Stomach smooth muscle (tissue), 2 donors: ENCODE measurements around the gene IL19.

Source experiments
- H3K27ac ChIP-seq: one replicate; pipeline ENCODE4 v1.7.0; 2013; ENCODE audit warnings: mild to moderate bottlenecking, low read length, inconsistent platforms
- H3K27me3 ChIP-seq, 2 donors: one replicate each; pipeline ENCODE4 v1.7.0; 2013; ENCODE audit warnings: low read length in 2 of 2; ENCODE audit not compliant: insufficient read depth in 2 of 2, control insufficient read depth in 1 of 2
- H3K36me3 ChIP-seq, 2 donors: one replicate each; pipeline ENCODE4 v1.7.0; 2013; ENCODE audit warnings: low read length in 2 of 2; ENCODE audit not compliant: control insufficient read depth in 2 of 2, insufficient read depth in 2 of 2
- H3K4me1 ChIP-seq: one replicate; pipeline ENCODE4 v1.7.0; 2013; ENCODE audit warnings: low read length; ENCODE audit not compliant: control insufficient read depth, insufficient read depth
- H3K4me3 ChIP-seq, 2 donors: one replicate each; pipeline ENCODE4 v1.7.0; 2013; ENCODE audit warnings: low read length in 2 of 2
- H3K9ac ChIP-seq, 2 donors: one replicate each; pipeline ENCODE4 v1.7.0; 2013; ENCODE audit warnings: low read length in 2 of 2, mild to moderate bottlenecking in 1 of 2
- H3K9me3 ChIP-seq, 2 donors: one replicate each; pipeline ENCODE4 v1.7.0; 2013; ENCODE audit warnings: low read length in 2 of 2; ENCODE audit not compliant: control insufficient read depth in 2 of 2
- donor health status: healthy.
- donor health status: Pancreatic carcinoma.

The IL19 gene

DNA sequence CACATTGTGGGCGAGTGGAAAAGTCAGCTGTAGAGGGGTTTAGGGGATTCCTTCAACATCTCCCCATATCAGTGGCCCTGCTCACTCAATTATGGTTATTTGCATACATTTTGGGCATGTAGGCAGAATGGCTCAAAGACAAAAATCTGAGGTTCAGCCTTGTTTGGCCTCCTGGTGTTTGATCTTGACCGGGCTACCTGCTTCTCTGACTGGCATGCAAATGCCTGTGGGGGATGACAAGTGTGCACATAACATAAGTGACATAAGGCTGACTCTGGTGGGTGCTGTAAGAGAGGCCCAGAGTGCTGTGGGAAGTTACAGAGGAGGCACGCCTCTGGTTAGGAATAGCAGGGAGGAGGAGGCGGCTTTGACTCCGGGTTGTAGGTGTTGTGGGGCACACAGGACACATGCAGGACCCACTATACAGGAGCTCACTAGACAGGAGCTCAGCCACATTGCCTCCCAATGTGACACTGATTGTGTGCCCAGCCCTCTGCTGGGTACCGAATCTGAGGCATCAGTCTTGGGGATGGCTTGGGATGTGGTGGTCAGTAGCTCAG lies 29.4 kb upstream of the IL19 start:
- Histone ChIP-seq H3K27me3 (peaks cover 0 to 2% of the 10 kb centered on the region in 2 donors), H3K9me3 (no peaks in the 10 kb centered on the region), H3K36me3 (no peaks in the 10 kb centered on the region), H3K4me1 (peaks cover 5% of the 10 kb centered on the region), H3K27ac (no peak overlapping the region), H3K4me3 (no peak overlapping the region), H3K9ac (no peak overlapping the region)

DNA sequence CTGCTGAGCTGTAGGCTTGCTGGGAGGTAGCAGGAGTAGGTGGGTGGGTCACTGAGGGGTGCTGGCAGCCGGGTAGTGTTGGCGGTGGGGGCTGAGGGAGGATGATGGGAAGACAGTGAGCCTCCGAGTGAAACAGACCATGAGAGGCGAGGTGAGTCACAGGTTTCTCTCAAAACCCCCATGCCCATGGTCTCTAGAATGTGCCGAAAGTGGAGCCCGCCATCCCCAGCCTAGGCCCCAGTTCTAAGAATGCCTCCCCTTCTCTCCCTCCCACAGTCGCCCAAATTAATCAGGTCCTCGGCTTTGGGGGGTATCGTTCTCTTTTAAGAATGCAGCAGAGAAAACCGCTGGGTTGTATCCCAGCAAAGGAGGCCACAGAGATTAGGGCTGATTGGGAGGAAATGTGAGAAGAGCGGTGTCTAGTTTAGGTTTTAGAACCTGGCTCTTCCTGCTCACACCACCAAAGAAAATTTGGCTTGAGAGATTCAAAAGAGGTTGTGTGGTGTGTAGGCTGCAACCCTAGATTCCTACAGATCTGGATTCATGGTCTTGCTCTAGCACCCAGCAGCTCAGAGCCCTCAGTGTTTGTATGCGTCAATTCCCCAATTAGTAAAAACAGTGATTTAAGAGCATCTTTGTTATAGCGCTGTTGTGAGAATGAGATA lies 27.7 kb upstream of the IL19 start:
- Histone ChIP-seq H3K27me3 (peaks cover 0 to 2% of the 10 kb centered on the region in 2 donors), H3K9me3 (no peaks in the 10 kb centered on the region), H3K4me1 (peaks cover under 1% of the 10 kb centered on the region), H3K36me3 (no peaks in the 10 kb centered on the region), H3K4me3 (no peak overlapping the region), H3K9ac (no peak overlapping the region), H3K27ac (no peak overlapping the region)

DNA sequence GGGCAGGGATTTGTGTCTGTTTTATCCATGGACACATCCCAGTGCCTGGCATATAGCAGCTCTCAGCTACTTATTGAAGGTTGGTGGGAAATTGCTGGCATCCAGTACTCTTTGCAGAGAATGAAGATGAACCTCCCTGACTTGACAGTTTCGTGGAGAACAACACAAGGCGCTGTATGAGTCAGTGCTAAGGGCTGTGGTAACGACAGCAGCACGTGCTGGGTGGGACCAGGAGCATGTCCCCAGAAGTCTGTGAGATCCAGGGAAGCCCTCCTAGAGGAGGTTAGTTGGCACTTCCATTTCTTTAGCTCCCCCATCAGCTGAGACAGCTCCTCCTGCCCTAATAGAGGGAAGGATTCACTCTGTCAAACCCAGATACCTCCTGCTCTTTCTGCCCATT lies 25.9 kb upstream of the IL19 start:
- peaks cover 0 to 2% of the 10 kb centered on the region in 2 donors for H3K27me3 ChIP-seq
- no peaks in the 10 kb centered on the region for H3K4me1 ChIP-seq
- H3K9ac ChIP-seq: no peak overlapping the region
- H3K4me3 ChIP-seq: no peak overlapping the region
- H3K36me3 ChIP-seq: no peaks in the 10 kb centered on the region
- no peaks in the 10 kb centered on the region for H3K9me3 ChIP-seq
- no peak overlapping the region for H3K27ac ChIP-seq

DNA sequence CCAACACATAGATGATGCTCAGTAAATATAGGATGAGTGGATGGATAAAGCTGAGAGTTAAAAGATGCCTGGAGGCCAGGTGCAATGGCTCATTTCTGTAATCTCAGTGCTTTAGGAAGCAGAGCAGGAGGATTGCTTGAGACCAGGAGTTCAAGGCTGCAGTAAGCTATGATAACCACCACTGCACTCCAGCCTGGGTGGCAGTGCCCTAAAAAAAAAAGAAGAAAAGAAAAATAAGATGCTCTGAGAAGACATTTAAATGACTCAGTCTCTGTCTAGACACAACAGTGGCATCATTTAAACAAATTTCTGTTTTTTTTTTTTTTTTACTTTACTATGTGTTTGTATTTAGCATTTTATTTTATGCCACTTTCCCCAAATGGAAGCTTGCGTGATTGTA lies 25.3 kb upstream of the IL19 start:
- Histone ChIP-seq H3K9me3 (no peaks in the 10 kb centered on the region), H3K4me3 (no peak overlapping the region), H3K27me3 (peaks cover 2% of the 10 kb centered on the region in 2 donors), H3K9ac (no peak overlapping the region), H3K4me1 (no peaks in the 10 kb centered on the region), H3K36me3 (no peaks in the 10 kb centered on the region), H3K27ac (no peak overlapping the region)

DNA sequence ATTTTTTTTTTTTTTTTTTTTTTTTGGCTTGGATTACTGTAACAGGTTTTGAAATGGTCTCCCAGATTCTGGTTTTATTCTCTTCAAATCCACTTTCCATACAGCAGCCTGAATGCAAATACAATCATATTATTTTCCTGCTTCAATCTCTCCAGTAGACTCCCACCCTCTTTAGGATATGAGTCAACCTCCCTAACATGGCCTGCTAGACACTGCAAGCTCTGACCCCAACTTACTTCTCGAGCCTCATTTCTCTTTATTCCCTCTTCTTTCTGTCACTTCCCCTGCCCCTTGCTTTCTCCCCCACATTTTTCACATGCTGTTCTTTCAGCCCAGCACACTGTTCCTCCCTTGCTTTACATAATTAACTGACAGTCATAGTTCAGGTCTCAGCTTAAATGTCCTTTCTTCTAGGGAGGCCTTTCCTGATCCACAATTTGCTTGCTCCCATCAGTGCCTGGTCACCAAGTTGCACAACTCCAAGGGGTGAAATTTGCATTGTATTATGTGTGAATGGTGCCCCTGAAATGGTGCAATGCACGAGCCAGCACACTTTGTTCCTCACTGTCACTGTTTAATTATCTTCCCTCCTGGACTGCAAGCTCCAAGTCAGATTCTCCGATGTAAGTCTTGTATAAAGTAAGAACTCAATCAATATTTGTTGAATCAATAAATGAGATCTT lies 22.1 kb upstream of the IL19 start:
- Histone ChIP-seq H3K9ac (no peak overlapping the region), H3K36me3 (no peaks in the 10 kb centered on the region), H3K9me3 (no peaks in the 10 kb centered on the region), H3K4me3 (no peak overlapping the region), H3K4me1 (no peaks in the 10 kb centered on the region), H3K27me3 (peaks cover 2% of the 10 kb centered on the region in 2 donors), H3K27ac (no peak overlapping the region)

DNA sequence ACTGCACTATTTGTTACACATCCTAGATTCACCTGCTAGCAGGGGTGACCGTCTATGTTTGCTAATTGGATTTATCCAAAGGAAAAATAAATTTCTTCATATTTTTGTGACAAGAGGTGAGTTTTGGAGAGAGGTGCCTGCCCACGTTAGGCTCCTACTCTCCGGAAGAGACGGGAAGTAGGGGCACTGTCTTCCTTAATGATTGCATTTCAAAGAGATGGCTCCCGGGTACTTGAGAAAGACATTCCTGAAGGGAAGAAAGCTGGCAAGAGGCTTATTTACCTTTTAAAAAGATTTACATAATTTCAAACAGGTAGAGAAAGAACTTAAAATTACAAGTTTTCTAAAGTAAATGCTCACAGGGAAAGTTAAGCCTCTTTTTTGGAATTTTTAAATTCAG lies 18.7 kb upstream of the IL19 start:
- no peaks in the 10 kb centered on the region for H3K4me1 ChIP-seq

DNA sequence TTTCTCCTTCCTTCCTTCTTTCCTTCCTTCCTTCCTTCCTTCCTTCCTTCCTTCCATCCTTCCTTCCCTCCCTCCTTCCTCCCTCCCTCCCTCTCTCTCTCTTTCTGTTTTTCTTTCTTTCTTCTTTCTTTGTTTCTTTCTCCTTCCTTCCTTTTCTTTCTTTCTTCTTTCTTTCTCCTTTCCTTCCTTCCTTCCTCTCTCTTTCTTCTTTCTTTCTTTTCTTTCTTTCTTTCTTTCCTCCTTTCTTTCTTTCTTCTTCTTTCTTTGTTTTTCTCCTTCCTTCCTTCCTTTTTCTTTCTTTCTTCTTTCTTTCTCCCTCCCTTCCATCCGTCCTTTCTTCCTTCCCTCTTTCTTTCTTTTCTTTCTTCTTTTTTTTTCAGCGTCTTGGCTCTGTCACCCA lies 18.1 kb upstream of the IL19 start:
- Histone ChIP-seq H3K27me3 (peaks cover 0 to 2% of the 10 kb centered on the region in 2 donors), H3K9ac (no peak overlapping the region), H3K4me3 (no peak overlapping the region), H3K4me1 (no peaks in the 10 kb centered on the region), H3K36me3 (no peaks in the 10 kb centered on the region), H3K27ac (no peak overlapping the region), H3K9me3 (no peaks in the 10 kb centered on the region)

More for the DNA sequence above, 18.7 kb upstream of the IL19 start:
- no peak overlapping the region for H3K4me3 ChIP-seq
- peaks cover 0 to 2% of the 10 kb centered on the region in 2 donors for H3K27me3 ChIP-seq
- H3K27ac ChIP-seq: no peak overlapping the region
- H3K9ac ChIP-seq: no peak overlapping the region
- H3K9me3 ChIP-seq: no peaks in the 10 kb centered on the region
- H3K36me3 ChIP-seq: no peaks in the 10 kb centered on the region

DNA sequence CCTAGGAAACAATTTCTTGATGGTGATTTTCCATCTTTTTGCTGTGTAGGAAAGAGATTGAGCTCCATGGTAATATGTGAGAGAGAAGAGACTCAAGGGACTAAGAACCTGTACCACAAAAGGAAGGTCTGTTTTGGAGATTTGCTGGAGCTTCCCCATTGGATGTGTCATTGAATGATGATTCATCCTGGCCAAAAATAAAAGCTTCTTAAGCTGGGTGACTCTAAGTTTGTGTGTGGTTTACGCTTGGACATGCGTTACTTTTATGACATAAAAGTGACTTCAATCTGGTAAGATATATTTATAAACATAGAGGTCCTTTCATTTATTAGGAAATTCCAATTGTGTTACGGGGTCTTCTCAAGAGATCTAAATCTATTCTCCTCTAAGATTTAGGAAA lies 17.4 kb upstream of the IL19 start:
- Histone ChIP-seq H3K36me3 (no peaks in the 10 kb centered on the region), H3K4me1 (no peaks in the 10 kb centered on the region), H3K4me3 (no peak overlapping the region), H3K9ac (no peak overlapping the region), H3K9me3 (no peaks in the 10 kb centered on the region), H3K27ac (no peak overlapping the region), H3K27me3 (peaks cover 0 to 2% of the 10 kb centered on the region in 2 donors)

DNA sequence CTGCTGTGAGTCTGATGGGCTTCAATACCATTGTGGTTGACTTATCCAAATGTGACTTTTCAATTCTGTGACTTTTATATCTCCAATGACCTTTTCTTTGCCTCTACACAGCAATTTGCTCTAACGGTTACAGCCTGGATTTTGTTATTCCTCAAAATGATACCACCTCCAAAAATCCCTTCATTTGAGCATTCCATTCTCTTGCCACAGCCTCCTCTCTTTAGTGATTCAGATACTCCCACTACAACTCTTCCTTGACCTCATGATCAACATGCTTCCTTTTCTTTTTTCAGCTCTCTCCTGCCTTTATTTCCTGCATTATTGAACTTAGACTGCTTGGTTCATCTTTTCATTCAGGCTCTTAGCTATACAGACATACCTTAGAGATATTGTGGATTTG lies 16.6 kb upstream of the IL19 start:
- Histone ChIP-seq H3K9ac (no peak overlapping the region), H3K36me3 (no peaks in the 10 kb centered on the region), H3K27ac (no peak overlapping the region), H3K4me3 (no peak overlapping the region), H3K27me3 (peaks cover 0 to 2% of the 10 kb centered on the region in 2 donors), H3K4me1 (no peaks in the 10 kb centered on the region), H3K9me3 (no peaks in the 10 kb centered on the region)

DNA sequence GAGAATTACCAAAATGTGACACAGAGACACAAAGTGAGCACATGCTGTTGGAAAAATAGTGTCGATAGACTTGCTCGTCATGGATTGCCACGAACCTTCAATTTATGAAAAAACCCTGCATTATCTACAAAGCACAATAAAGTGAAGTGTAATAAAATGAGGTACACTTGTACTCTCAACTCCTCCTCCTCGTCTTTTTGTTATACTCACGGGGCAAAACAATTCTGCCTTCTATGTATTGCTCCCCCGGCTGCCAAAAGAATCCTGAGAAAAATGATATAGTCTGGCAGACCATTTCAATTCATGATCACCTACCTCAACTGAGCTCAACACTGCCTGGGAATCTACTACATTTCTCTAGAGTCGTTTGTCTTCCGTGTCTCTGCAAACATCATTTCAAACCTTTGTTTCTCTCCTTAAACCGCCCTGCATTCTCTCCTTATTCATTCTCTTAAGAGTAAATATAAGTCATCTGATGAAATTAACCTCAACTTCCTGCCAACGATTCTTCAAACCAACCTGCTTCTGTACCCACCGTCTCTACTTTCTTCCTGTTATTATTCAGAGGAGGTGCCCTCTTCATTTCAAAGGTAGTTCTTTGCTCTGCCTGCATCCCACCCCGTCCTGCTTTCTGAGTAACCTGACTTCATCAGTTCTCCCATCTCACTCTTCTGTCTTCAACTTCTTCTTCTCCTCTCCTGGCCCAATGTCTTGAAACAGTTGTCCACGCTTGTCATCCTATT lies 12.9 kb upstream of the IL19 start:
- Histone ChIP-seq H3K27ac (no peak overlapping the region), H3K4me1 (no peaks in the 10 kb centered on the region), H3K4me3 (no peak overlapping the region)

More for the DNA sequence above, 12.9 kb upstream of the IL19 start:
- Histone ChIP-seq H3K9ac (no peak overlapping the region), H3K27me3 (no peaks in the 10 kb centered on the region), H3K36me3 (no peaks in the 10 kb centered on the region), H3K9me3 (no peaks in the 10 kb centered on the region)
